OCI-M2 (cell line): Measurements from ENCODE around the gene TMEM229B.

Source experiments
- DNase-seq: peaks from one replicate; lab custom pipeline; 2025; ENCODE audit not compliant: unreplicated experiment; lab: John Stamatoyannopoulos, UW

TMEM229B gene

DNA sequence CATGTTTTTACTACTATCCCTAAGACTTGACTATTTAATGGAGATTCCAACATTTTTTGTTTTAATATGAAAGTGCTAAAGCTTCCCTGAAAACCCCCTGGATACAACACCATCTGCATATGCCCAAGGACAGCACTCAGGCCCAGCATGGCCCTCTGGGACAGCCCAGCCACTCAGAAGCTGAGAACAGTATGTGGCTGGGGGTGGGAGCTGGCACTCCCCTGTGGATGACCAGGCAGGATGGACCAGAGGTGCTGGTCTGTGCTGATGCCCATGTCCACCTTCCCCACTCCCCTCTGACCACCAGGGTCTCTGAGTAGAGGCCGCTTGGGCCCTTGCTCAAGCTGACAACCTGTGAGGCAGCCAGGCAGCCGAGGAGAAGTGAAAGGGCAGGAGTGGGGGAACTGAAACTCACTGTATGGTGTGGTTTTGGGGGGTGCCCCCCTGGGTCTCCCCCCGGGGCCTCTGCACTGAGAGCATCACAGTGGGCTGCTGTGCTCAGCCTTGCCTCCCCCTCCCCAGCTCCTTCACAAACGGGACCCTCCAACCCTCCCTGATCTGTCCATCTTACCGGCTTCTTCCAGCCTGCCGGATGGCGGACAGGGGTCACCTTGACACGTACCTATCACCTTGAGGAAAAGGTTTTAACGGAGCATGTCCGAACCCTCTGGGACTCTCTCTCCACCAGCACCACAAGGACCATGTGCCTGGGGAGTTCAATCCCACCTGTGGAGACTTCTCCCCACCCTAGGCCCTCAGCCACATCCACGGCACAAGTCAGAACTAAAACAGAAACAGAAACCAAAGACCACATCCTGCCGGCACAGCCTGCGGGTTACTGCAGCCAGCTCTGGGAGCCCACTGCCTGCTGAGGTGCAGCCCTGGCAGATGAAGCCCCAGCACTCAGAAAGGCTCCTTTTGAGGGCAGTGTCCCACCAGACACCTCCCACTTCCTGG, at the start of gene TMEM229B:
Gene TMEM229B (minus strand): TSS at position 785 of the 957 bp plus-strand sequence. CDS start 14,798 bp downstream, outside the sequence.
- DNase-seq = no peak

DNA sequence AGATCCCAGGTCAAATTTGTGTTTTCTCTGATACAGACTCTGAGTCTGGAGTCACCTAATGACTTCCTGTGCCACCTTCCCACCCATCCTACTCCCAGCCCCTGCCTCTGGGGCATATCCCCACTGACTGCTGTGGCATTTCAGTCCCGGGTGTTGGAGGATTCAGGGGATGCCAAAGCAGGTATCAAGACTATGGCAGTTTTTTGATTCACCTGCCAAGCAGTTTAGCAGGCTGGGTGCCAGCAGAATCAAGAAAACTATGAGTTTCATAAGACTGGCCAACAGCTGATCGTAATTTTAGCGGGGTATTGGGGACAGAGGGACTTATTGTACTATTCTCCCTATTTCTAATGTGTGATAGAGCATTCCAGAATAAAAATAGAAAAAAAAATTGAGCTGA, 49.2 kb upstream of the TMEM229B start:
- DNase-seq = no peak

DNA sequence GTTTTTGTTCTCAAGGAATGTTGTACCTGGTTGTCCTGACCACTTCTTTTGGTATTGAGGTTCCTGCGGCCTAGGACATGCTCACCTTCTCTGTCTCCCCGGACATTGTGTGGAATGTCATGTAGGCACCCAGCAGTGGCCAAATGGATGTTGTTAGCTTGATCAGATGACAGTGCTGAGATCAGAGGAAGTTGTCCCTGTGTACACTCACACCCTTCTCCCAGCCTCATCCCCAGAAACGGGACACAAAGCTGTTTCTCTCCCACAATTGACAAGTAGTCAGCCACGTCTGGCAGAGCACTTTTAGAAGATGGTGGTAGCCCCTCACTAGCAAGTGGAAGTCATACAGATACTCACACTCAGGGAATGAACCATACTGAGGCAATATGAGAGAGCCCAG, 47.6 kb upstream of the TMEM229B start:
- no peak for DNase-seq

DNA sequence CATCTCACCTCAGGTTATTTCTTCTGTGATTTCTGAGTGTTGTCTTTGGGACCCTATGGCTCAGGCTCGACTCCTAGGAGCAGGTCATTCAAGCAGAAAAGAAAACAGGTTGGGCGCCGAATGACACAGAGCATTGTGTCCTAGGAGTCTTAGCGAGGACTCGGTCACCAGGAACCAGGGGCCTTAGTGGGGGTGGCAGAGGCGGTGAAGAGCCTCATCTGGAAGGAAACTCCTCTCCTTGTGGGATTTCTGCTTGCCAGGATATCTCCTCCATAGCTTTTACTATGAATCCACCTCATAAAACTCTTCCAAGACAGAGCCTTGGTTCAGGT, 45.2 kb upstream of the TMEM229B start:
- no peak for DNase-seq

DNA sequence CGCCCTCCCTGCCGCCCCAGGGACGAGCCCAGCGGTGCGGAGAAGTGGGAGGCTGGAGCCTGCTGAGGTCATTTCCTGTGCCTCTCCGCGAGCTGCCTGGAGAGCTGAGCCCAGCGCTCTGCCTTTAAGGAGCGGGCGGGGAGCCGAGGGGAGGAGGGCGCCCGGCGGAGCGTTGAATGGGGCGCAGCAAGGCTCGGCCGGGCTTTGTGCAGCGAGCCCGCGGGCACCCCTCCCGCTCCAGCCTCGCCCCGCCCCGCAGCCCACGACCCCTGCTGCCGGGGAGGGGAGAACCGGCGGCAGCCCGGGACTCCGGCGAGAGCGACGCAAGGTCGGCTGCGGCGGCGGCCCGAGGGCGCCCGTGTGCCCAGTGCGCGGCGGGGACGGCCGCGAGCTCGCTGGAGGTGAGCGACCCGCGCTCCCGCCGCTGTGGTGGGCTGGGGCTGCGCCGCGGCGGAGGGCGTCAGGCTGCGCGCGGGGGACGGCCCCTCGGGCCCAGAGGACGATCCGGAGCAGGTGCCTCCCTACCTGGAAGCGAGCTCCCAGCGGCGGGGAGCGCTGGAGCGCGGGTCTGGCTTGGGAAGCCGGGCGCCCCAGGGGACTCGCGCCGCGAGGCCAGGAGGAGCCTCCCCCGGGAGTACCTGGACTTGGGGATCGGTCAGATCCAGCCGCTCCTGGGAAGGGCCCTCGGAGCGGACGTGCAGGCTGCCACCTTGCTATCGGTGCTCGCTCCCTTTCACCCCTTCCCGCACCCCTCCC, 44.7 kb upstream of the TMEM229B start, which contains the start of gene PLEKHH1:
Gene PLEKHH1 (plus strand): TSS at position 293 of the 756 bp plus-strand sequence. CDS start 8,578 bp downstream, outside the sequence.
- no peak for DNase-seq

DNA sequence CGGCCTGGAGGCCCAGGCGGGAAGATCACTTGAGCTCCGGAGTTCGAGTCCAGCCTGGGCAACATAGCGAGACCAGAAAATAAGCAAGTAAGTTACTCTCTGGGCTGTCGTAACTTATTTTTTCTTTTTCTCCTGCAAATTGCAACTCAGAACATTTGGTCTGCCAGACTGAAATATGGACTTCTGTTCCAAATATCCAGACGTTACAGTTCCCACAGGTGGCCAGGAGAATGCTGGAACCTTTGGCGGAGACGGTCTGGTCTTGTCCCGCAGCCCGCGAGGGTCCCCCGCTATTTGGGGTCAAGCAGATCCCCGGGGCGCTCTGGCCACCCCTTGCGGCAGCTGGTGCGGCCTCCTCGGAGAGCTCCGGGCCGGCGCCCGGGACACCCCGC, 44.1 kb upstream of the TMEM229B start:
- DNase-seq = no peak

DNA sequence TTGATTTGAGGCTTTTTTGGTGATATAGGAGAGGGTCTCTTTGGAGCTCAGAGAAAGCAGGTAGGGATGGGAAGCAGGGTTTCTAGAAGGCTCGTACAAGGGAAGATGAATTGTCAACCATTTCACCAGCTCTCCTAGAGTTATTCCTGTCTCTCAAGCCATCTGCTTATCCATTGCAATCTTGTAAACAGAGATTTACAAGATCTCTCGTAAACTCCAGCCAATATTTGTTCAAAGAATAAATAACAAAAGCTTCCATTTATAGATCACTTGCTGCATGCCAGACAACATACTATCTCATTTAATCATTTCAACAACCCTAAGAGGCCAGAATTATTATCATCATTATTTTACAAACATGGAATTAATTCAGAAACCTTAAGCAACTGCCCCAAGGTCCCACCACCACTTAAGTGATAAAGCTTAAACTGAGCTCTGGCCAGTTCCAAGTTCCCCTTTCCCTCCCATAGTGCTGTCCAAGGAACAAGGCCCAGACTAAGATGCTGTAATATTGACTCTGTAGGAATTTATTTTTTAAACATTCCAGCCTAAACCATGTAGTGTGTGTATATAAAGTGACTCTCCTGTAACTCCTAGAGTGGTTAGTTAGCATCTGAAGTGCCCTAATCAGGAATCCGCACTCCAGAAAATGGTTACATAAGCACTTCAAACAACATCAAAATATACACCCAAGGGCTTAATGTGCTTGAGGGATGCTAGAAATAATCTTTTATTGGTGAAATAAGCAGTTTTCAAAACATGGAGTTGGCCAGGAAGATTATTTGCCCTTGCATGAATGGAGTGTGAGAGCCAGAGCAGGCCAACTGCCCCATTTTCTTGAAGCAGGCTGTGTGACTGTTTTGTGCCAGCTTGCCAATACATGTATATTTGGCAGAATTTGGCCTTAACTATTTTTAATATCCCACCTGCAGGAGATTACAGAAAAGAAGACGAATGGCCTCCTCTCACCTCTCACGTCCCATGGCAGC, 41.7 kb upstream of the TMEM229B start:
- DNase-seq = no peak

DNA sequence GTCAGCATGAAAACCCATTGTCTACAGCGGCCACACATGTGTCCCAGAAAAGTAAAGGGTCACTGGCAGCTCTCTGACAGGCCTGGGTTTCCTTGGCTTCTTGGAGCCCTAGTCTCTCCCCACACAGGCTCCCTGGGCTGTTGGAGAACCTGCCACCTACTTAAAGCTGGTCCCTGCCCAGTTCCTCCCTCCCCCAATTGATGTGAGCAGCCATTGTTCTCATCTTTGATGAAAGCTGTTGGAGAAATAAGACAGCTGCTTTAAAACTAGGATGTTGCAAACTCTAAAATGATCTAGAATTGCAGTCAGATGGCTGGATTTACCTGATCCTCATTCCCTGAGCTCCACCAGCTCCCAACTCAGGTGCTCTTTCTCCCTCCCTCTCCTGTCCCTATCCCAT, 39.8 kb upstream of the TMEM229B start:
- DNase-seq = no peak

DNA sequence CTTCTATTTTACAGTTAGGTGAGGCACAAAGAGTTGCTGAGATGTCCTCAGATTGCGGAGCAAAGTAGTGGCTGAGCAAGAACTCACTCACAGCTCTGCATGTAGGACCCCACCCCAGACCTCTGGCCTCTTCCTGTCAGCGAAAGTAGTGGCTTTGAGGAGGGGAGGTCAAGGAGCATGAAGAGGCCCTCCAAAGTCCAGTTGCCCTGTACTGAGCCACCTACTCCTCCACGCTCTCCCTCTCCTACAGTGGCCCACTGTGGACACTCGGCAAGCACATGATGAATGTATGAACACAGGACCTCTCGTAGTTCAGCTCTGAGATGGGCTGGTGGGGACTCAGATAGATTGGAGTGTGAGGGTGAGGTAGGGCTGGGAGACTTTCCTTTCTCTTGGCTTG, 39.2 kb upstream of the TMEM229B start:
- DNase-seq = no peak

DNA sequence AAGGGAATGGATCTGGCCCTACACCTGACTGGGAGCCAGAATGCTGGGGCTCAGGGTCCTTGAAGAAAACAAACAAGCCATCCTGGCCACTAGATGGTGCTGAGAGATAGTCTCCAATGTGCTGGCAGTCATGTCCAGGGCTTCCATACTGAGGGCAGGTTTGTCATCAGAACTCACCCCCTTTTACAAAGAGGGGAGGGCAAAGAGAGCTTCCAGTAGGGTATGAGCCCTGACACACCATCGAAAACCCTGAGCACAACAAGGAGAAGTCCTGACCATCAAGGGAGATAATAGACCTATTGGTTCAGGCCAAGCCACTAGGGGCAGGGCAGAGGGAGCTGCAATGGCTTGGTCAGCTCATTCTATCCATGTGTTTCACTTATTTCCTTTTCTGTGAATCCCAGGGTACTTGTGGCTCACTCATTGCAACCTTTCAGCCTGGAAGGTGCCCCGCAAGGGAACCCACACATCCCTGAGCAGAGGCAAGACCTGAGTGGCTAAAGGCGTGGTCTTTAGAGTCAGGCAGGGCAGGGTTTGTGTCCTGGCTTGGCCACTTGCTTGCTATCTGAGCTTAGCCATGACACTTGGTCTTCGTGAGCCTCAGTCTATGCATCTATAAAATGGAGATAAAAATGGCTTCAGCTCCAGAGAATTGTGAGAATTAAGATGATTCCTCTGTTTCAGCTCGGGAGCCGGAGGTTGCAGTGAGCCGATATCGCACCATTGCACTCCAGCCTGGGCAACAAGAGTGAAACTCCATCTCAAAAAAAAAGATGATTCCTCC, 38.3 kb upstream of the TMEM229B start:
- DNase-seq = no peak

DNA sequence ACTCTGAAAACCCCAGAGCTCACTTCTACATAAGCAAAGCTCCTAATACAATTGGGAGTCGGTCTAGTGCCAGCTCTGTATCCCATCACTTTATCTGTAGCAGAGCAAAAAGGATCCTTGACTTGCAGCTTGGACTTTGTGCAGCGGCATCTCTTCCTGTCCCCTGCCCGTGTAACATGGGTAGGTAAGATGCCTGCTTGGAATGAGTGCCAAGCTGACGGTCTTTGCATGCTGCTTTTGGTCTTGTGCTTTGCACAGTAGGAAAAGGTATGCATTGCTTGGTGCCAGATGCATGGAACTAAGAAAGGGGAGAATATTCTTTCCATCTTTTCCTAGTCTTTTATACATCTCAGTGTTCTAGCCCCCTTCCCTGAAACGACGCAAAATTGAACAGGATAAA, 37.7 kb upstream of the TMEM229B start:
- DNase-seq = no peak

DNA sequence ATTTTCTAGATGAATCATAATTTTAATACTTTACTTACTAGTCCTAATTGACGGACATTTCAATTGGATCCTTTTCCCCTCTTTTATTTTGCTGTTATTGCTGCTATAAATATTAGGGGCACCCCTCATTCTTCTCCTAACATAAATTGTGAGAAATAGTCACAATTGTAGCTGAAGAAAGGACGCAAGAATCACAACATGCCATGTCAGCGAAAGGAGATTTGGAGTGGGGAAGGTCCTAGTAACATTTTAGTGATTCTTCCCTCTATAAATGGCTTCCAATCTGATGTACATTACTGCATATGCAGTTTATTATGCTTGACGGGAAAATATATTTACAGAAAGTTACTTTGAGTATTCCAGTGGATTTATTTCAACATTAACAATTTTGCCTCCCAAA, 36.9 kb upstream of the TMEM229B start:
- no peak for DNase-seq

DNA sequence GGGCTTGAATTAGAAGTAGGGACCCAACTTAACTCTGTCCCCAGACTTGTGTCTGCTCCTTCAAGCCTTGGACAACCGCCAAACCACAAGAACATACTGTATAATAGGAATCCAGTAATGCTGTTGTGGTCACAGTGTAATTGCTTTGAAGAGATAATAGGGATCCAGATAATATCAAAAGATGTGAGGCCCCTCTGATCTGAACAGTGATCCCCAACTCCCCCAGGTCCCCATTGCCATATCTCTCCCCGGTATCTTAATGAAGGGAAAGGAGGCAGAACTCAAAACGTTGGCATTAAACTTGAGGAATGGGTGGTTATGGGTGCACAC, 36.1 kb upstream of the TMEM229B start:
- no peak for DNase-seq

DNA sequence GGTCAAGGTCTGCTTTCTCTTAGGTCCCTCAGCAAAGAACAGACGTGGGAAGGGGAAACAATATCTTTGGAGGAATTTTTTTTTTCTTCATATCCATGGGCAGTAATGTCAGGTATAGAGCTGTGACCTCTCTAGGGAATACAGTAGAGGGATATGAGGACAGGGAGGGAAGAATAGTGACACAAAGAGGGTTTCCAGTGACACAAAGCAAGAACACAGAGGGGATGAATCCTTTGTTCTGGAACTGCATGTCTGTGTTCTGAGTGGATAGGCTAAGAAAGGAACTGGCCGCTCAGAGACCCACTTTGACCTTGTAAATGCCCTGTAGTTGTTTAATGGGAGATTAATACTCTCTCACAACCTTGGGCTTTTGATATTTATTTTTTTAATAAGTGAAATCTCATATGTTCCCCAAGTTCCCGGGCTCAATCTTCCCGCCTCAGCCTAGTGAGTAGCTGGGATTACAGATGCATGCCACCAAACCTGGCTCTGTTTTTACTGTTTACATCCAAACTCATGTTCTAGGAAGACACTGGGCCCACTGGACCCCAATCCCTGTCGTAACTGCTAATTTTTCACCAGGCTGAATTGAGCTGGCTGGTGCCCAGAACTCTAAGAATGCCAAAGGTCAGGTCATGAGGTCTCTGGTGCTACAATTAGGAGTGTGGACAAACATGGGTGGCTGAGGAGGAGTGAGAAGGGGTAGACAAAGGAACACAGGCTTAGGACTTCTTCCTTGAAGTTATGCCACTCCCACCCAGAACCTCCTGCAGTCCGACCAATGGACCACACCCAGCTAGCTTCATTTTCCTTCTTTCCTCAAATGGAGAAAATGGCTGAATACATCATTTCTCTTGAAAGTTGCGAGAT, 35.5 kb upstream of the TMEM229B start:
- no peak for DNase-seq

DNA sequence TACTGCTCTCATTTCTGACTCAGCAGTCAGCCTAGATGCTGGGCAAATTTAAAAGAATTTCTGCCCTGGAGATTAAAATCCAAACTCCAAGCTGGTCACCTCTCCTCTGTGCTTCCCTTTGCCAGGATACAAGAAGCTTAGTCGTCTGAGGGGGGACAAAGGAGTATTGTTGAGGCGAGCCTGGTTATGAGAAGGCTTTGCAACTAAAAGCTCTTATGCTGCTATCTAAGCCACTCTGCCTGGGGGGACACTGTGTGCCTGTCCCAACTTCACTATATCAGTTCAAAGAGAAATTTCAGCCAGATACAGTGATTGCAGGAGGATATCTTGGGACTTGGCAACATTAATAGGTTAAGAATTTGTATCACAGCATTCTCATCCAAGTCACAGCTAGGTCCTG, 33.7 kb upstream of the TMEM229B start:
- no peak for DNase-seq

DNA sequence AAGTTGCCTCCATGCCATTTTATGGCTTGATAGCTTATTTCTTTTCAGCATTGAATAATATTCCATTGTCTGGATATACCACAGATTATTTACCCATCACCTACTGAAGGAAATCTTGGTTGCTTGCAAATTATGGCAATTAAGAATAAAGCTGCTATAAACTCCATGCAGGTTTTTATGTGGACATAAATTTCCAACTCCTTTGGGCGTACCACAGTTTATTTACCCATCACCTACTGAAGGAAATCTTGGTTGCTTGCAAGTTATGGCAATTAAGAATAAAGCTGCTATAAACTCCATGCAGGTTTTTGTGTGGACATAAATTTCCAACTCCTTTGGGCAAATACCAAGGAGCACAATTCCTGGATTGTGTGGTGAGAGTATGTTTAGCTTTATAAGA, 32.0 kb upstream of the TMEM229B start:
- DNase-seq = no peak

DNA sequence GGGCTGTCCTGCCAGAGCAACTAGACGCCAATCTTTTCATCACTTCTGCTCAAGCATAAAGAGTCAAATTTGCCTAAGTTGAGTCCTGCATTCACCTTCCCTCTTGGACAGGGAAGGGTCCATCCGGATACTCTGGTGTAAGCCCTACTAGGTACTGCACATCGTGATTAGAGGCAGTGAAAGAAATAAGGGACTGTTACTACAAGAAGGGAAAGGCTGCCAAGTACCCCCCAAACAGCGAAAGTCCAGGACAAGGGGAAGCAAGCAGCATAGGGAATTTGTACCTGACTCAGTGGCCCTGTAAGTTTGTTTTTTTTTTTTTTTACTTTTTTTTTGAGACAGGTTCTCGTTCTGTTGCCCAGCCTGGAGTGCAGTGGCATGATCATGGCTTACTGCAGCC, 30.9 kb upstream of the TMEM229B start:
- no peak for DNase-seq

DNA sequence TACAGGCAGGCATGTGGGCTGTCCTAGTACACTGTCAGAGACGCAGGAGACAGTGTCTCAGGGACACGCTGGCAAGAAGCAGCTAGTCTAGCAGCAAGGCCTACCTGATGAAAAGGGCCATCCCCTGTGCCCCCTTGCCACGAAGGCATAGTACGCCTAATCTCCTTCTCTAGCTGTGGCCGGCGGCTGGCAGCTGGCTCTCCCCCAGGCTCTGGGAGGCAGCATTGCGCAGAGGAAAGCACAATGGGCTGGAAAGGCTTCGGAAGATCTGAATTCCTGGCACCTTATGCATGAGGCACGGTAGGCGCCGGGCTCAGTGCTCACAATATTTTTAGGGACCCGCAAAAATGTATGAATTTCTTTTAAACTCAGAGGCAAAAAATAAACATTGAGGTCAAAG, 28.6 kb upstream of the TMEM229B start:
- DNase-seq = no peak

DNA sequence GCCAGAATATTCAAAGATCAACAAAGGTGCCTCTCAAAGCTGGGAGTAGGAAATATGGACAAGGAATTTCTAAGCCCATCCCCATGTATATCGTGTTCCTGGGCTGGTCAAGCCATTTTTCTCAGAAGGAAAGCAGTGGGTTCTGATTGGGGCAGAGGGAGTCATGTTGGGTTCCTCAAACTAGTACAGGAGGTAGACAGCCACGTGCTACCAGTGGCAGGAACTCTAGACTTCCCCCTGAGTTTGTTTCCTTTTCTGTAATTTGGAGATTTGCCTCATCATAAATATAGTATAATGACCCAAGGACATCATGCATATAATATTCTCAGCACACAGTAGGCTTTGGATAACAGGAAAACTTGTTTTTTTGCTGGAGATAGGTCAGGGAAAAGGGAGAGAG, 28.2 kb upstream of the TMEM229B start:
- DNase-seq = no peak
